ENCODE data around the gene S100G. TPM values are rescaled to one million over a fixed set of nuclear protein-coding genes. Genes with fewer than 3 reads are reported as not detected.

S100G gene
- total and polyA plus RNA-seq, 2 of the 4 experiments (the other 2 are of a cell fraction): not detected

GRCh38 chrX:16604337-16604736 is 45.6 kb upstream of the S100G start:
- DNase-seq (no peak), ATAC-seq (ENCODE audit: low read depth) (no peak; the same call in 1 of the 2 replicates)
- no CpG with 5 or more reads among the region's 2 CpGs for WGBS, 2 experiments (ENCODE audit: extremely low coverage in 2 of 2, insufficient read length in 1 of 2)
- no peak overlapping the region; the same call in 1 of the 2 replicates for H3K56ac ChIP-seq (ENCODE audit: extremely low read depth, insufficient read depth, low read length)
- intact Hi-C loops (cut with micrococcal nuclease): no loop called here
- H3K9me3 ChIP-seq (ENCODE audit: control insufficient read depth, insufficient read depth, low read length): no peaks in the 10 kb centered on the region
- H2BK5ac ChIP-seq (ENCODE audit: low read depth, low read length, poor library complexity, severe bottlenecking): peak overlapping the region; percentile 64
- H4K8ac ChIP-seq (ENCODE audit: low read depth in 2 of 2, low read length in 2 of 2): peak overlapping the region in 1 of 2 experiments; percentile 73; a peak in 2 of 4 replicates
- peak overlapping the region; percentile 53 for H2BK120ac ChIP-seq (ENCODE audit: low read depth, low read length)
- no peak overlapping the region for H3K23ac ChIP-seq (ENCODE audit: low read depth, low read length)
- BruUV-seq (replicated peaks): no TSS peak
- peaks cover 2% of the 10 kb centered on the region for H3K36me3 ChIP-seq (ENCODE audit: control insufficient read depth, insufficient read depth, low read length)
- H3K9ac ChIP-seq (ENCODE audit: low read depth, low read length): no peak overlapping the region
- H3K4me2 ChIP-seq (ENCODE audit: low read depth, low read length): no peak overlapping the region
- CTCF ChIA-PET: no interaction called here
- 0 out of 2 replicates have a peak overlapping the region, but pooled peaks have one; percentile 5 for H3K14ac ChIP-seq (replicated peaks; ENCODE audit: low read depth, low read length)
- no peak overlapping the region; the same call in 1 of the 2 replicates for H2AK5ac ChIP-seq (ENCODE audit: low read depth, low read length)
- no peaks in the 10 kb centered on the region for H3K9me1 ChIP-seq (ENCODE audit: insufficient read depth, low read length)
- in situ Hi-C loops (cut with MboI; ENCODE audit: low sequenced_read_pairs): no loop called here
- H2AK9ac ChIP-seq (replicated peaks; ENCODE audit: low read depth, low read length, poor library complexity): no peak overlapping the region
- dilution Hi-C loops (cut with HindIII; ENCODE audit: low sequenced_read_pairs, unreplicated experiment): no loop called here
- H3K18ac ChIP-seq (ENCODE audit: low read depth, low read length): peak overlapping the region; percentile 28; the same call in 1 of the 2 replicates
- peaks cover 3% of the 10 kb centered on the region; the same call in 1 of the 2 replicates for H3K4me1 ChIP-seq (ENCODE audit: control insufficient read depth, insufficient read depth, low read length)
- peak overlapping the region; percentile 35; the same call in 1 of the 2 replicates for H4K5ac ChIP-seq (ENCODE audit: low read depth, low read length)
- no peak overlapping the region for H3K4me3 ChIP-seq (ENCODE audit: insufficient read depth, low read depth, low read length)
- H2AFZ ChIP-seq (replicated peaks; ENCODE audit: low read length, poor library complexity): no peak overlapping the region
- peak overlapping the region; percentile 9; the same call in 1 of the 2 replicates for H3K4ac ChIP-seq (ENCODE audit: low read depth, low read length)
- no peak overlapping the region for H2BK15ac ChIP-seq (ENCODE audit: low read depth, low read length)
- no peaks in the 10 kb centered on the region; a peak in 2 of 4 replicates for H3K79me1 ChIP-seq (ENCODE audit: low read depth in 1 of 2, low read length in 2 of 2)
- H3K27ac ChIP-seq (ENCODE audit: insufficient read depth, low read length): peak overlapping the region; percentile 34; the same call in 1 of the 2 replicates
- TF ChIP-seq RCOR1 (IDR thresholded peaks at IDR 0.05; ENCODE audit: insufficient replicate concordance, low read length) (no peak), BHLHE40 (IDR thresholded peaks at IDR 0.05; ENCODE audit: low read depth, low read length) (no peak), CHD1 (IDR thresholded peaks at IDR 0.05; ENCODE audit: low read depth, low read length) (no peak), NFE2L2 (IDR thresholded peaks at IDR 0.05; ENCODE audit: low read depth, low read length) (no peak), MAFK (IDR thresholded peaks at IDR 0.05; ENCODE audit: low read depth, low read length) (no peak), SMC3 (IDR thresholded peaks at IDR 0.05; ENCODE audit: low read depth, low read length) (no peak), CTCF (conservative IDR thresholded peaks at IDR 0.05; ENCODE audit: low read depth, low read length) (no peak), RFX5 (IDR thresholded peaks at IDR 0.05; ENCODE audit: low read depth, low read length) (no peak), POLR2A (IDR thresholded peaks at IDR 0.05; ENCODE audit: low read depth, low read length) (no peak), USF2 (IDR thresholded peaks at IDR 0.05; ENCODE audit: low read depth, low read length) (no peak), FOS (IDR thresholded peaks at IDR 0.05; ENCODE audit: low read depth, low read length) (no peak)
- POLR2A ChIA-PET (ENCODE audit: unreplicated experiment): no interaction called here
- H4K20me1 ChIP-seq (ENCODE audit: insufficient read depth, low read length): no peaks in the 10 kb centered on the region
- 0 out of 2 replicates have a peak overlapping the region, but pooled peaks have one; percentile 8 for H2BK20ac ChIP-seq (ENCODE audit: low read depth, low read length)
- no peaks in the 10 kb centered on the region for H3K27me3 ChIP-seq (ENCODE audit: control insufficient read depth, insufficient read depth, low read length)
- peak overlapping the region; percentile 44 for H4K91ac ChIP-seq (ENCODE audit: insufficient read depth, low read depth, low read length)
